Measurements from ENCODE around the gene DNAJC5.

The DNAJC5 gene

DNA sequence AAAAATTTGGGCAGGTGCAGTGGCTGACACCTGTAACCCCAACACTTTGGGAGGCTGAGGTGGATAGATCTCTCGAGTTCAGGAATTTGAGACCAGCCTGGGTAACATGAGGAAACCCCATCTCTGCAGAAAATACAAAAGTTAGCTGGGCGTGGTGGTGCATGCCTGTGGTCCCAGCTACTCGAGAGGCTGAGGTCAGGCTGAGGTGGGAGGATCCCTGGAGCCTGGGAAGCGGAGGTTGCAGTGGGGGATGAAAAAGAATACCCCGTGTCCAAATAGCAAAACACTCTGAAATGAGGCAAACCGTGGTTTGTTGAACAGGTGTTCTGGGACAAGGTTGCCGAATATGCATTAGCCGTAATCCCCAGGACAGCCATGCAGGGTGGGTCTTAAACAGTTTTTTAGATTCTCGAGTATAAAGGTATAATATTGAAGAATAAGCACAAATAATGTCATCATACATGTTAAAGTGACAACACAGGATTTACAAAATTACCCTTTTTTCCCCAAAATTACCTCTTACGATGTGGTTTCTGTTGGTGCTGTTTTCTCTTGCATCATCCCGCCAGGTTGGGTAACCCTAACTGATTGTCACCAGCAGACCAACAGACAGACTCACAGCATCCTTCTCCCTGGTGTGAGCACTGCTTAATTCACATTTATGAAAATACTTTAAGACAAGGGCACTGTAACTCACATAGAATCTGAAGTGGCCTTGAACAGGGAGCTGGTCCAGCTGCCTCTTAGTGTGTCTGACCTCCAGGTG, 9.1 kb downstream of the DNAJC5 start:
- H3K18ac ChIP-seq (ENCODE audit: low read length), result no peak overlapping the region
- DNase-seq, result no peak
- H4K5ac ChIP-seq (ENCODE audit: low read length), result no peak overlapping the region
- H3K36me3 ChIP-seq (ENCODE audit: control insufficient read depth, insufficient read depth, low read length), result no peaks in the 10 kb centered on the region
- no peak overlapping the region for H3K4me2 ChIP-seq (ENCODE audit: low read length)
- no peak overlapping the region for H3K23ac ChIP-seq (ENCODE audit: low read length)
- no peak overlapping the region for H3K56ac ChIP-seq (ENCODE audit: low read length)
- H2AK5ac ChIP-seq (ENCODE audit: low read length), result no peak overlapping the region
- H3K27ac ChIP-seq (ENCODE audit: low read depth, low read length), result no peak overlapping the region
- H2BK15ac ChIP-seq (replicated peaks; ENCODE audit: low read depth), result no peak overlapping the region
- no peaks in the 10 kb centered on the region for H3K27me3 ChIP-seq (ENCODE audit: insufficient read depth, low read length, poor library complexity)
- no peak overlapping the region for H3K4me3 ChIP-seq (ENCODE audit: low read length)
- no peak overlapping the region for H4K8ac ChIP-seq (ENCODE audit: low read depth, low read length)
- no peaks in the 10 kb centered on the region for H3K4me1 ChIP-seq (ENCODE audit: control insufficient read depth, low read depth, low read length)
- no peak overlapping the region for H3K9ac ChIP-seq (ENCODE audit: low read length)
- WGBS (ENCODE audit: extremely low coverage, insufficient coverage, low lambda C conversion rate), result no CpG with 5 or more reads among the region's 11 CpGs
- no peak overlapping the region for H3K4ac ChIP-seq (ENCODE audit: low read depth, low read length)
- peaks cover 27% of the 10 kb centered on the region for H3K79me2 ChIP-seq (ENCODE audit: control insufficient read depth, insufficient read depth, low read length)
- H2BK5ac ChIP-seq (ENCODE audit: low read length), result no peak overlapping the region
- no peak overlapping the region for H2BK120ac ChIP-seq (ENCODE audit: low read depth, low read length)
- H3K79me1 ChIP-seq (ENCODE audit: low read length), result peaks cover 9% of the 10 kb centered on the region

DNA sequence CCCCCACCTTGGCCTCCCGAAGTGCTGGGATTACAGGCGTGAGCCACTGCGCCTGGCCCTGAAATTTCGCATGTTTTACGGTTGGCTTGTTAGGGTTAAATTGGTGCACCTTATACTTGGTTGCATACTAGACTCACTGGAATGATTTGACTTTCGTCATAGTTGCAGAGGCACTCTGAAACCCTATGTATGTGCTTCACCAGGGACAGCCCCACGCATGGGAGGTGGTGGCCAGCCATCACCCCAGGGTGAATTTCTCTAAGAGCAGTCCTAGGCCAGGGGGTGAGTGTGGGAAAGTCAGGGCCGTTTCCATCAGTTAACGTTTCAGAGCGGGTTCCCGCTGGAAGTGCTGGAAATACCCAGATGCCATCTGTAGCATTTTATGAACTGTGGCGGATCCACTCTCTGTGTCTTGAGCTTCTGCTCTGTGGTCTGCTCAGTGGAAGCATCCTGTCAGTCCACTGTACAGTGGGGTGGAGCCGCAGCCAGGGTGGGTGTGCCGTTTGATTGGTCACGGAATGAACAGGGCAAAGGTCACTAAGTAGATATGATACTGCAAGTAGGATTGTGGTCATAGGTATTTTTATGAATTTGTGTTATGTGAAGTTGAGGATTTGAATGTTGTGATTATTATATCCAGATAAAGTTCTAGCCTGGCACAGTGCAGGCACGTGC, 13.2 kb downstream of the DNAJC5 start:
- no peak overlapping the region for H2BK15ac ChIP-seq (replicated peaks; ENCODE audit: low read depth)
- H4K5ac ChIP-seq (ENCODE audit: low read length), result no peak overlapping the region
- H2BK5ac ChIP-seq (ENCODE audit: low read length), result no peak overlapping the region
- no peaks in the 10 kb centered on the region for H3K4me1 ChIP-seq (ENCODE audit: control insufficient read depth, low read depth, low read length)
- H2BK120ac ChIP-seq (ENCODE audit: low read depth, low read length), result no peak overlapping the region
- H3K56ac ChIP-seq (ENCODE audit: low read length), result no peak overlapping the region
- H3K27me3 ChIP-seq (ENCODE audit: insufficient read depth, low read length, poor library complexity), result no peaks in the 10 kb centered on the region
- H3K23ac ChIP-seq (ENCODE audit: low read length), result no peak overlapping the region
- H3K9ac ChIP-seq (ENCODE audit: low read length), result no peak overlapping the region
- no peak overlapping the region for H3K4ac ChIP-seq (ENCODE audit: low read depth, low read length)
- H4K8ac ChIP-seq (ENCODE audit: low read depth, low read length), result no peak overlapping the region
- H3K79me2 ChIP-seq (ENCODE audit: control insufficient read depth, insufficient read depth, low read length), result peaks cover 29% of the 10 kb centered on the region
- no CpG with 5 or more reads among the region's 16 CpGs for WGBS (ENCODE audit: extremely low coverage, insufficient coverage, low lambda C conversion rate)
- DNase-seq, result no peak
- no peak overlapping the region for H2AK5ac ChIP-seq (ENCODE audit: low read length)
- no peak overlapping the region for H3K18ac ChIP-seq (ENCODE audit: low read length)
- H3K36me3 ChIP-seq (ENCODE audit: control insufficient read depth, insufficient read depth, low read length), result no peaks in the 10 kb centered on the region
- H3K79me1 ChIP-seq (ENCODE audit: low read length), result peaks cover 11% of the 10 kb centered on the region
- no peak overlapping the region for H3K27ac ChIP-seq (ENCODE audit: low read depth, low read length)
- no peak overlapping the region for H3K4me2 ChIP-seq (ENCODE audit: low read length)
- no peak overlapping the region for H3K4me3 ChIP-seq (ENCODE audit: low read length)

DNA sequence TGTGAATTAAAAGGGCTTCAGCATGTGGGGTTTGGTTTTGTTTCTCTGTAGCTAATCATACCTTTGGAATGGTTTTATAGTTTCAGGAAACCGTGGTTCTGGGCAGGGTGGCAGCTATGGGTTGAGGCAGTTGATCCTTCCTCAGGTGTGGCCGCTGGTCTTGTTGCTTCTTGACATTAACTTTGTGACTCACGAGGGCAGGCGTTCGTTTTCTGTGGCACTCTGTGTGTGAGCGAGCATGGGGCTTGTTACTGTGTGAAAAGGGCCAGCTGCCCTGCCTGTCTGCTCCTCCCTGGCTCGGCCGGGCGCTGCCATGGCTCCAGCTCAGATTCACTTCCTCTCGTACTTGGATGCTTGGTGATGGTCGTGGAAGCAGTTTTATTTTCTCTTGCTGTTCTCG, 16.2 kb downstream of the DNAJC5 start:
- no CpG with 5 or more reads among the region's 12 CpGs for WGBS (ENCODE audit: extremely low coverage, insufficient coverage, low lambda C conversion rate)
- no peak overlapping the region for H3K4ac ChIP-seq (ENCODE audit: low read depth, low read length)
- H3K18ac ChIP-seq (ENCODE audit: low read length), result no peak overlapping the region
- H2AK5ac ChIP-seq (ENCODE audit: low read length), result no peak overlapping the region
- no peak overlapping the region for H2BK120ac ChIP-seq (ENCODE audit: low read depth, low read length)
- no peak overlapping the region for H3K4me2 ChIP-seq (ENCODE audit: low read length)
- H2BK5ac ChIP-seq (ENCODE audit: low read length), result no peak overlapping the region
- no peaks in the 10 kb centered on the region for H3K36me3 ChIP-seq (ENCODE audit: control insufficient read depth, insufficient read depth, low read length)
- H3K79me1 ChIP-seq (ENCODE audit: low read length), result peaks cover 18% of the 10 kb centered on the region
- H4K8ac ChIP-seq (ENCODE audit: low read depth, low read length), result no peak overlapping the region
- H2BK15ac ChIP-seq (replicated peaks; ENCODE audit: low read depth), result no peak overlapping the region
- no peaks in the 10 kb centered on the region for H3K4me1 ChIP-seq (ENCODE audit: control insufficient read depth, low read depth, low read length)
- no peak overlapping the region for H3K4me3 ChIP-seq (ENCODE audit: low read length)
- H3K27me3 ChIP-seq (ENCODE audit: insufficient read depth, low read length, poor library complexity), result no peaks in the 10 kb centered on the region
- H3K79me2 ChIP-seq (ENCODE audit: control insufficient read depth, insufficient read depth, low read length), result peaks cover 26% of the 10 kb centered on the region
- DNase-seq, result no peak
- no peak overlapping the region for H3K27ac ChIP-seq (ENCODE audit: low read depth, low read length)
- no peak overlapping the region for H3K56ac ChIP-seq (ENCODE audit: low read length)
- no peak overlapping the region for H3K9ac ChIP-seq (ENCODE audit: low read length)
- no peak overlapping the region for H3K23ac ChIP-seq (ENCODE audit: low read length)
- no peak overlapping the region for H4K5ac ChIP-seq (ENCODE audit: low read length)

DNA sequence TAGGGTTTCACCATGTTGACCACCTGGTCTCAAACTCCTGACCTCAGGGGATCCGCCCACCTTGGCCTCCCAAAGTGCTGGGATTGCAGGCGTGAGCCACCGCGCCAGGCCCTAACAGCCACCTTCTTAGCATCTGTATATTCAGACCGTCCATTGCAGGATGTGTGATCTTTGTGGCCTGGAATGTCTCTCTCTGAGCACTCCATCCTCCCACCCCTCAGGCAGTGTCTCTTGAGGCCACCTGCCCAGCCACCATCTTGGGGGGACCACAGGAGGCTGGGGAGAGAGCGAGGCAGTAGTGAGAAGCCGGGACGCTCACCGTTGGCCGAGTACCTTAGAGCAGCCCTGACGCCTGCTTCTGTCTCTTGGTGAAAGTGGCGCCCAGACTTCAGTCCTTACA, 18.8 kb downstream of the DNAJC5 start:
- Histone ChIP-seq H3K4me1 (ENCODE audit: control insufficient read depth, low read depth, low read length) (no peaks in the 10 kb centered on the region), H4K8ac (ENCODE audit: low read depth, low read length) (no peak overlapping the region), H3K27me3 (ENCODE audit: insufficient read depth, low read length, poor library complexity) (no peaks in the 10 kb centered on the region), H3K23ac (ENCODE audit: low read length) (no peak overlapping the region), H3K4me2 (ENCODE audit: low read length) (no peak overlapping the region), H3K9ac (ENCODE audit: low read length) (no peak overlapping the region), H3K36me3 (ENCODE audit: control insufficient read depth, insufficient read depth, low read length) (no peaks in the 10 kb centered on the region), H3K79me2 (ENCODE audit: control insufficient read depth, insufficient read depth, low read length) (peaks cover 17% of the 10 kb centered on the region), H3K79me1 (ENCODE audit: low read length) (peaks cover 20% of the 10 kb centered on the region), H3K4me3 (ENCODE audit: low read length) (no peak overlapping the region), H3K27ac (ENCODE audit: low read depth, low read length) (no peak overlapping the region), H3K18ac (ENCODE audit: low read length) (no peak overlapping the region), H2BK120ac (ENCODE audit: low read depth, low read length) (no peak overlapping the region), H2AK5ac (ENCODE audit: low read length) (no peak overlapping the region), H2BK5ac (ENCODE audit: low read length) (no peak overlapping the region), H3K56ac (ENCODE audit: low read length) (no peak overlapping the region), H2BK15ac (replicated peaks; ENCODE audit: low read depth) (no peak overlapping the region), H3K4ac (ENCODE audit: low read depth, low read length) (no peak overlapping the region), H4K5ac (ENCODE audit: low read length) (no peak overlapping the region)
- no CpG with 5 or more reads among the region's 12 CpGs for WGBS (ENCODE audit: extremely low coverage, insufficient coverage, low lambda C conversion rate)
- peak; percentile 31 for DNase-seq

DNA sequence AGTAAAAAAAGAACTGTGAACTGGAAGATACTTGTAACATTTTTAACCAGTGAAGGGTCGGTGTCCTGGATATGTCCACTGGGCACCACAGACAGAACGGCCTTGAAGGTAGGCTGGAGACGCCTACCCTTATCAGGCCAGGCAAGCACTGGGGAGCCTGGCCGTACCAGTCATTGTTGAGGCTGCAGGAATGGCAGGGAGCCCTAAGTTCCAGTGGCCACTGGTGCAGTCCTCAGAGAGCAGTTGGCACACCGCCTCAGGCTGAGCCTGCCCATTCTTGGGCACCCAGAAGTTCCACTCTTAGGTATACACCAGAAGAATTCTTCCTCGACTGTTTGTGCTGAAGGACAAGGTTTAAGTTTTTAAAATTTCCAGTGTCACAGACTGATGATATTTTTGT, 20.5 kb downstream of the DNAJC5 start:
- Histone ChIP-seq H3K9ac (ENCODE audit: low read length) (no peak overlapping the region), H3K4me2 (ENCODE audit: low read length) (no peak overlapping the region), H3K79me2 (ENCODE audit: control insufficient read depth, insufficient read depth, low read length) (peaks cover 14% of the 10 kb centered on the region), H3K27me3 (ENCODE audit: insufficient read depth, low read length, poor library complexity) (no peaks in the 10 kb centered on the region), H3K4me1 (ENCODE audit: control insufficient read depth, low read depth, low read length) (no peaks in the 10 kb centered on the region), H3K27ac (ENCODE audit: low read depth, low read length) (no peak overlapping the region), H3K36me3 (ENCODE audit: control insufficient read depth, insufficient read depth, low read length) (no peaks in the 10 kb centered on the region), H3K79me1 (ENCODE audit: low read length) (peaks cover 18% of the 10 kb centered on the region), H2AK5ac (ENCODE audit: low read length) (no peak overlapping the region), H3K4me3 (ENCODE audit: low read length) (no peak overlapping the region), H3K23ac (ENCODE audit: low read length) (no peak overlapping the region), H2BK120ac (ENCODE audit: low read depth, low read length) (no peak overlapping the region), H2BK5ac (ENCODE audit: low read length) (no peak overlapping the region), H3K56ac (ENCODE audit: low read length) (no peak overlapping the region), H4K5ac (ENCODE audit: low read length) (no peak overlapping the region), H3K18ac (ENCODE audit: low read length) (no peak overlapping the region), H4K8ac (ENCODE audit: low read depth, low read length) (no peak overlapping the region), H3K4ac (ENCODE audit: low read depth, low read length) (no peak overlapping the region), H2BK15ac (replicated peaks; ENCODE audit: low read depth) (no peak overlapping the region)
- DNase-seq, result no peak
- no CpG with 5 or more reads among the region's 6 CpGs for WGBS (ENCODE audit: extremely low coverage, insufficient coverage, low lambda C conversion rate)
